ENCODE results near the gene SH2D7. TPM values are rescaled to one million over a fixed set of nuclear protein-coding genes. Genes with fewer than 3 reads are reported as not detected.

Gene SH2D7
- total RNA-seq, 1 experiment from 2014 or later: not detected

- CTCF ChIA-PET: no interaction called here
- H3K36me3 Mint-ChIP-seq (ENCODE audit: insufficient read depth, unreplicated experiment): no peaks in the 10 kb centered on the region
- H3K9me3 Mint-ChIP-seq (ENCODE audit: unreplicated experiment): no peaks in the 10 kb centered on the region
- peaks cover 3% of the 10 kb centered on the region for H3K4me1 Mint-ChIP-seq (ENCODE audit: low read depth, unreplicated experiment)
- DNase-seq: no peak
- Histone ChIP-seq H3K27me3 (replicated peaks; ENCODE audit: control insufficient read depth, insufficient read depth, low read length) (no peaks in the 10 kb centered on the region), H3K4me3 (ENCODE audit: low read depth, low read length) (no peak overlapping the region), H3K4me1 (peaks cover 19% of the 10 kb centered on the region), H3K36me3 (ENCODE audit: control insufficient read depth, insufficient read depth, low read length) (no peaks in the 10 kb centered on the region), H3K9me3 (no peaks in the 10 kb centered on the region)
- H3K4me3 Mint-ChIP-seq (ENCODE audit: unreplicated experiment): no peak overlapping the region
- no peak for TF ChIP-seq CTCF (IDR thresholded peaks at IDR 0.05; ENCODE audit: insufficient read depth in 1 of 2, low read depth in 1 of 2, low read length in 1 of 2, severe bottlenecking in 1 of 2, unreplicated experiment in 1 of 2)
- intact Hi-C loops (cut with micrococcal nuclease; ENCODE audit: unreplicated experiment): no loop called here
- H3K27ac Mint-ChIP-seq (ENCODE audit: unreplicated experiment): no peak overlapping the region
- no TSS peak for BruUV-seq (replicated peaks)
- POLR2A ChIA-PET: no interaction called here
- no peaks in the 10 kb centered on the region for H3K27me3 Mint-ChIP-seq (ENCODE audit: insufficient read depth, unreplicated experiment)
Measured at GRCh38 chr15:78046796-78047341, 45.5 kb upstream of the SH2D7 start.

- ChIA-PET CTCF (no interaction called here), POLR2A (no interaction called here)
- no peak overlapping the region for H3K4me3 Mint-ChIP-seq (ENCODE audit: unreplicated experiment)
- no peak overlapping the region for H3K4me3 ChIP-seq (ENCODE audit: low read depth, low read length)
- BruUV-seq (replicated peaks): no TSS peak
- DNase-seq: no peak
- H3K27ac Mint-ChIP-seq (ENCODE audit: unreplicated experiment): no peak overlapping the region
- no peaks in the 10 kb centered on the region for H3K36me3 Mint-ChIP-seq (ENCODE audit: insufficient read depth, unreplicated experiment)
- peaks cover 12% of the 10 kb centered on the region for H3K4me1 Mint-ChIP-seq (ENCODE audit: low read depth, unreplicated experiment)
- no peaks in the 10 kb centered on the region for H3K27me3 Mint-ChIP-seq (ENCODE audit: insufficient read depth, unreplicated experiment)
- no peak for TF ChIP-seq CTCF (IDR thresholded peaks at IDR 0.05; ENCODE audit: insufficient read depth in 1 of 2, low read depth in 1 of 2, low read length in 1 of 2, severe bottlenecking in 1 of 2, unreplicated experiment in 1 of 2)
- peaks cover 30% of the 10 kb centered on the region for H3K4me1 ChIP-seq
- intact Hi-C loops (cut with micrococcal nuclease; ENCODE audit: unreplicated experiment): no loop called here
- no peaks in the 10 kb centered on the region for H3K36me3 ChIP-seq (ENCODE audit: control insufficient read depth, insufficient read depth, low read length)
- H3K9me3 ChIP-seq: no peaks in the 10 kb centered on the region
- H3K9me3 Mint-ChIP-seq (ENCODE audit: unreplicated experiment): no peaks in the 10 kb centered on the region
- H3K27me3 ChIP-seq (replicated peaks; ENCODE audit: control insufficient read depth, insufficient read depth, low read length): no peaks in the 10 kb centered on the region
Measured at GRCh38 chr15:78047761-78048627, 44.4 kb upstream of the SH2D7 start.

- ChIA-PET POLR2A (no interaction called here), CTCF (no interaction called here)
- Histone ChIP-seq H3K27me3 (replicated peaks; ENCODE audit: control insufficient read depth, insufficient read depth, low read length) (no peaks in the 10 kb centered on the region), H3K36me3 (ENCODE audit: control insufficient read depth, insufficient read depth, low read length) (no peaks in the 10 kb centered on the region), H3K4me1 (peaks cover 33% of the 10 kb centered on the region), H3K4me3 (ENCODE audit: low read depth, low read length) (no peak overlapping the region), H3K9me3 (no peaks in the 10 kb centered on the region)
- BruUV-seq (replicated peaks): no TSS peak
- no peak for TF ChIP-seq CTCF (IDR thresholded peaks at IDR 0.05; ENCODE audit: insufficient read depth in 1 of 2, low read depth in 1 of 2, low read length in 1 of 2, severe bottlenecking in 1 of 2, unreplicated experiment in 1 of 2)
- DNase-seq: no peak
- Mint-ChIP-seq H3K9me3 (ENCODE audit: unreplicated experiment) (no peaks in the 10 kb centered on the region), H3K4me3 (ENCODE audit: unreplicated experiment) (no peak overlapping the region), H3K36me3 (ENCODE audit: insufficient read depth, unreplicated experiment) (no peaks in the 10 kb centered on the region), H3K27ac (ENCODE audit: unreplicated experiment) (no peak overlapping the region), H3K4me1 (ENCODE audit: low read depth, unreplicated experiment) (peaks cover 12% of the 10 kb centered on the region), H3K27me3 (ENCODE audit: insufficient read depth, unreplicated experiment) (no peaks in the 10 kb centered on the region)
- intact Hi-C loops (cut with micrococcal nuclease; ENCODE audit: unreplicated experiment): no loop called here
Measured at GRCh38 chr15:78048628-78048920, 43.8 kb upstream of the SH2D7 start.

Measured in Caco-2 (cell line).